IPS DF 19.7 (cell line): ENCODE results near the gene MUC2.

Experiments used
- DNase-seq: peaks from one replicate; pipeline ENCODE4 v3.0.0-alpha.2; 2013; ENCODE audit warnings: low read depth, low spot score

MUC2 gene

GRCh38 chr11:1072116-1072820 lies 2.4 kb upstream of the MUC2 start:
- DNase-seq: no peak

DNA sequence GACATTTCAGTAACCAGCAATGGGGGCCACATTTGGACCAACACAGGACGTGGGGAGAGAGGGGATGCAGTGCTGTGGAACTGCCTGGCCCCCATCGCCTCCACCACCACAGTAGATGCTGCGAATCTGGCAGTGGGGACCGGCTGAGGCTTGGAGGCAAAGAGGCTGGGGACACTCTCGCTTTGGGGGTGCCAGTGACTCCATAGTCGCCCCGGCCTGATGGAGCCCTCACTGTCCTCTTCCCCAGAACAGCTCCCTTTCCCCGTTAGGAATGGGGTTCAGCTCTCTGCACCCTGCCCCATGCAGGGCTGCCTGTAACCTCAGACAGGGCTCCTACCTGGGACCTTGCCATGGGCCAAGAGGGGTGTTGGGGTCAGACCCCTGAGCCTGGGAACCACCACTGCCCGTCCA lies 1.8 kb upstream of the MUC2 start:
- DNase-seq: no peak

GRCh38 chr11:1073261-1073724 lies 1.4 kb upstream of the MUC2 start:
- DNase-seq: no peak

GRCh38 chr11:1073851-1074243 lies 827 bp upstream of the MUC2 start:
- no peak for DNase-seq

DNA sequence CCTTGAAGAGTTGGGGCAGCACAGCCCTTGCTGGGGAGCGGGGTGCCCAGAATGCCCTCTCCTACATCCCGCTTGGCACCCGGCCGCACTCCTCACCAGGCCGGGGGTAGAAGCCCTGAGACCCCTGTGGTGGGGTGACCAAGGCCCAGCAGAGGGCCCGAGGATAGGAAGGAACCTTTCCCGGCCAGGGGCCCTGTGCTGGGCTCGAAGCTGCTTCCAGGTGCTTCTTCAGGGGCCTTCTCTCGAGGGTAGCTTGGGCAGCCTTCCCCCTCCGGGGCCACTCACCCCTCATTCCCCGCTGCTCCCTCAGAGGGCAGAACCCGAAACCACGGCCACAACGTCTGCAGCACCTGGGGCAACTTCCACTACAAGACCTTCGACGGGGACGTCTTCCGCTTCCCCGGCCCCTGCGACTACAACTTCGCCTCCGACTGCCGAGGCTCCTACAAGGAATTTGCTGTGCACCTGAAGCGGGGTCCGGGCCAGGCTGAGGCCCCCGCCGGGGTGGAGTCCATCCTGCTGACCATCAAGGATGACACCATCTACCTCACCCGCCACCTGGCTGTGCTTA lies 752 bp downstream of the MUC2 start:
- no peak for DNase-seq

- DNase-seq: no peak
These were observed 1.5 kb downstream of the MUC2 start for GRCh38 chr11:1076061-1076665.

- DNase-seq: no peak
These were observed 2.4 kb downstream of the MUC2 start for GRCh38 chr11:1077033-1077416.

- no peak for DNase-seq
These were observed 2.9 kb downstream of the MUC2 start for GRCh38 chr11:1077417-1078119.

DNA sequence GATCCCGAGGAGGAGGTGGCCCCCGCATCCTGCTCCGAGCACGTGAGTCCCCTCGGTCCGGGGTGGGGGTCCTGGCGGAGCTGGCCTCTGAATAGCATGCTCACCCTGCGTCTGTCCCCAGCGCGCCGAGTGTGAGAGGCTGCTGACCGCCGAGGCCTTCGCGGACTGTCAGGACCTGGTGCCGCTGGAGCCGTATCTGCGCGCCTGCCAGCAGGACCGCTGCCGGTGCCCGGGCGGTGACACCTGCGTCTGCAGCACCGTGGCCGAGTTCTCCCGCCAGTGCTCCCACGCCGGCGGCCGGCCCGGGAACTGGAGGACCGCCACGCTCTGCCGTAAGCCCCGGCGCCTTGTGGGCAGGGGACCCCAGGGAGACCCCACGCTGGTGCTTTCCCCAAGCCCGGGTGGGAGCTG lies 3.5 kb downstream of the MUC2 start:
- no peak for DNase-seq

GRCh38 chr11:1081601-1082311 lies 7.1 kb downstream of the MUC2 start:
- no peak for DNase-seq

DNA sequence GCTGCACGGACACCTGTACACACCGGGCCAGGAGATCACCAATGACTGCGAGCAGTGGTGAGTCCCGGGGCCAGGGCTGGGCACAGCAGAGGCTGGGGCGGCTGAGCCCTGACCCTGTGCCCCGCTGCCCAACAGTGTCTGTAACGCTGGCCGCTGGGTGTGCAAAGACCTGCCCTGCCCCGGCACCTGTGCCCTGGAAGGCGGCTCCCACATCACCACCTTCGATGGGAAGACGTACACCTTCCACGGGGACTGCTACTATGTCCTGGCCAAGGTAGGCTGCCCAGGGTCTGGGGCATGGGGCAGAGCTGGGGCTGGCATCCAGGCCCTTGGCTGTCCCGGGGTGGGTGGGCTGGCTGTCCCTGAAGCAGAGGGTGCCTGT lies 7.7 kb downstream of the MUC2 start:
- no peak for DNase-seq

DNA sequence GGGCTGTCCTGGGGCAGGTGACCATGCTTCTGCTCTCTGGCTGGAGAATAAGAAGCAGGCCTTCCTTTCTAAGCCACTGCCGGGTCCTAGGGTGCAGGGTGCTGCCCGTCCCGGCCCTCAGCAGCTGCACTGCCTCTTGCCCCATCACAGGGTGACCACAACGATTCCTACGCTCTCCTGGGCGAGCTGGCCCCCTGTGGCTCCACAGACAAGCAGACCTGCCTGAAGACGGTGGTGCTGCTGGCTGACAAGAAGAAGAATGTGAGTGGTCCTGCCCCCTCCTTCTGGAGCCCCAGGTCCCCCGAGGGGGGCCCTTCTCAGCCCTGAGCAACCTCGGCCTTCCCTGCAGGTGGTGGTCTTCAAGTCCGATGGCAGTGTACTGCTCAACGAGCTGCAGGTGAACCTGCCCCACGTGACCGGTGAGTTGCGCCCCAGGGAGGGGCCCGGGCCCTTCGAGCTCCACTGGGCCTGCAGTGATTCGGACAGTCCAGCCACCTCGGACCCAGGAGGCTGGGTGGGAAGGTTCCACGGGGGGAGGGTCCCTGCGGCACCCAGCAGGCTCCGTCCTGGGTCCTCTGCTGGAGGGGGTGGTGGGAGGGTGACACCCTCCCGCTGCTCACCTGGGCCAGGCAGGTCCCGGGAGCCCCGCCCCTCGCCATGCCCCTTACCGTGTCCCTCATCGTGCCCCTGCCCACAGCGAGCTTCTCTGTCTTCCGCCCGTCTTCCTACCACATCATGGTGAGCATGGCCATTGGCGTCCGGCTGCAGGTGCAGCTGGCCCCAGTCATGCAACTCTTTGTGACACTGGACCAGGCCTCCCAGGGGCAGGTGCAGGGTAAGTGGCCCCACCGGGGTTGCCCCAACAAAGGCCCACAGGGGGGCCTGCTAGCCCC lies 8.3 kb downstream of the MUC2 start:
- no peak for DNase-seq

- no peak for DNase-seq
These were observed 9.2 kb downstream of the MUC2 start for GRCh38 chr11:1083621-1084551.

DNA sequence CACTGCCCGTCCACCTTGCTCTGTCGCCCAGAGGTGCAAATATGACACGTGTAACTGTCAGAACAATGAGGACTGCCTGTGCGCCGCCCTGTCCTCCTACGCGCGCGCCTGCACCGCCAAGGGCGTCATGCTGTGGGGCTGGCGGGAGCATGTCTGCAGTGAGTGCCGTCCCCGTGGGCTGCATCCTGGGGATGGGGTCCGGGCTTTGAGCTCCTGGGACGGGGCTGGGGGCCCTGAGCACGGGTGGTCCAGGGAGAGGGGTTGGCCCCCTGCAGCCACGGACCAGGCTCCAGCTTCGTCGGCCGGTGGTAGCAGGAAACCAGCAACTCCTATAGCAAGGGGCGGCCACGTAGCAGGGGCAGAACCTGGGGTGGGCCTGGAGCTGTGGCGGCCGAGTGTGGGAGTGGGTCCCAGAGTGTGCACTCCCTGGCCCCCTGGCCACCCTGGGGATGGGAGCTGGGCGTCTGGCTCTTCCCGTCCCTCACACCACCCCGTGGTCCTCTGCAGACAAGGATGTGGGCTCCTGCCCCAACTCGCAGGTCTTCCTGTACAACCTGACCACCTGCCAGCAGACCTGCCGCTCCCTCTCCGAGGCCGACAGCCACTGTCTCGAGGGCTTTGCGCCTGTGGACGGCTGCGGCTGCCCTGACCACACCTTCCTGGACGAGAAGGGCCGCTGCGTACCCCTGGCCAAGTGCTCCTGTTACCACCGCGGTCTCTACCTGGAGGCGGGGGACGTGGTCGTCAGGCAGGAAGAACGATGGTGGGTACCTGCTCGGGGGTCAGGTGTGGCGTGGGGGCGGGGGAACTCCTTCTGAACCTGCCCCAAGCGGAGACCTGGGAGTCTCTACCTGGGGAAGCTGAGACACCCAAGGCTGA lies 10.1 kb downstream of the MUC2 start:
- no peak for DNase-seq

DNA sequence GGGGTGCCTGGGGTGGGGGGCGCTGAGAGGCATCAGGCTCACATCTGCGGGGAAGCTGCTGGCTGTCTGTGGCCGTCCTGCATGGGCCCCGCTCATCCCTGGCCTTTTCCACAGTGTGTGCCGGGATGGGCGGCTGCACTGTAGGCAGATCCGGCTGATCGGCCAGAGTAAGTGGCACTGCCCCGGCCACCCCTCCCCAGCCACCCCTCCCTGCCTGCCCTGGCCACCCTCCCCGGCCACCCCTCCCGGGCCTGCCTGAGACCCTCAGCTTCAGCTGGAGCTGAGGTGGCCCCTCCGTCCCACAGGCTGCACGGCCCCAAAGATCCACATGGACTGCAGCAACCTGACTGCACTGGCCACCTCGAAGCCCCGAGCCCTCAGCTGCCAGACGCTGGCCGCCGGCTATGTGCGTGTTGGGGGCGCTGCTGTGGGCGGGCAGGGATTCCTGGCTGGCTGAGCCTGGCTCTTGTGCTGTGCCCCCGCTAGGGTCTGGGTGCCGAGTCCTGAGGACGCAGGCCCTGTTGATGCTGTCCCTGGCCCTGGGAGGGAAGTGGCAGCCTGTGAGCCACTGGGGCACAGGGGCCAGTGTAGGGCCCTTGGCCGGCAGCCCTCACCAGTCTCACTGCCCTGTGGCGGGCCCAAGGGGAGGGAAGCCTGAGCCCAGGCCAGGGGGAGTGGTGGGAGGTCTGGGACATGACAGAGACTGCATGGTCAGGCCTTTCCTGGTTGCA lies 10.9 kb downstream of the MUC2 start:
- DNase-seq: no peak

- DNase-seq: no peak
These were observed 11.8 kb downstream of the MUC2 start for GRCh38 chr11:1086171-1087102.
